ENCODE results near the gene HOXB8.

HOXB8 gene

GRCh38 chr17:48629411-48629759 lies 14.3 kb upstream of the HOXB8 start:
- Mint-ChIP-seq H3K4me3 (peak overlapping the region; percentile 27 to 75 (median 70)), H3K27ac (no peak overlapping the region), H3K4me1 (peaks cover 29% of the 10 kb centered on the region), H3K36me3 (ENCODE audit: low read depth) (no peaks in the 10 kb centered on the region), H3K9me3 (peaks cover 3% of the 10 kb centered on the region), H3K27me3 (ENCODE audit: low read depth) (peaks cover 100% of the 10 kb centered on the region)
- TF ChIP-seq CTCF (IDR thresholded peaks at IDR 0.05; ENCODE audit: unreplicated experiment in 3 of 3): no peak

- Mint-ChIP-seq H3K4me1 (peaks cover 32% of the 10 kb centered on the region), H3K4me3 (peak overlapping the region; percentile 66 to 75 (median 70)), H3K27me3 (ENCODE audit: low read depth) (peaks cover 100% of the 10 kb centered on the region), H3K36me3 (ENCODE audit: low read depth) (no peaks in the 10 kb centered on the region), H3K27ac (peak overlapping the region in 1 of 3 experiments; percentile 21), H3K9me3 (peaks cover 3% of the 10 kb centered on the region)
- no peak for TF ChIP-seq CTCF (IDR thresholded peaks at IDR 0.05; ENCODE audit: unreplicated experiment in 3 of 3)
Measured at GRCh38 chr17:48628649-48629410, 13.7 kb upstream of the HOXB8 start.

- Mint-ChIP-seq H3K9me3 (peaks cover 2% of the 10 kb centered on the region), H3K27me3 (ENCODE audit: low read depth) (peaks cover 100% of the 10 kb centered on the region), H3K4me1 (peaks cover 30% of the 10 kb centered on the region), H3K36me3 (ENCODE audit: low read depth) (no peaks in the 10 kb centered on the region), H3K27ac (peak overlapping the region in 1 of 3 experiments; percentile 35), H3K4me3 (peak overlapping the region; percentile 66 to 75 (median 70))
- TF ChIP-seq CTCF (IDR thresholded peaks at IDR 0.05; ENCODE audit: unreplicated experiment in 3 of 3): no peak
Measured at GRCh38 chr17:48627623-48628521, 12.8 kb upstream of the HOXB8 start.

- peak overlapping the region; percentile 49 to 93 (median 76) for H3K27ac Mint-ChIP-seq
- no peaks in the 10 kb centered on the region for H3K9me3 Mint-ChIP-seq
- H3K4me1 Mint-ChIP-seq: peaks cover 26% of the 10 kb centered on the region
- TF ChIP-seq CTCF (IDR thresholded peaks at IDR 0.05; ENCODE audit: unreplicated experiment in 3 of 3): no peak
- no peaks in the 10 kb centered on the region for H3K36me3 Mint-ChIP-seq (ENCODE audit: low read depth)
- peaks cover 100% of the 10 kb centered on the region for H3K27me3 Mint-ChIP-seq (ENCODE audit: low read depth)
- peak overlapping the region; percentile 86 to 95 (median 93) for H3K4me3 Mint-ChIP-seq
Measured at GRCh38 chr17:48627118-48627597, 12.1 kb upstream of the HOXB8 start.

GRCh38 chr17:48626245-48627117 lies 11.4 kb upstream of the HOXB8 start, which contains the start of gene HOXB9:
Gene HOXB9 (minus strand): TSS chr17:48626358. CDS start chr17:48626269, 89 bp downstream.
- Mint-ChIP-seq H3K27ac (peak within 1 kb of the TSS; percentile 76 to 93 (median 80)), H3K4me1 (peaks cover 26% of the 10 kb centered on the region), H3K9me3 (no peaks in the 10 kb centered on the region), H3K4me3 (peak within 1 kb of the TSS; percentile 87 to 95 (median 93)), H3K27me3 (ENCODE audit: low read depth) (peaks cover 100% of the 10 kb centered on the region), H3K36me3 (ENCODE audit: low read depth) (no peaks in the 10 kb centered on the region)
- no peak for TF ChIP-seq CTCF (IDR thresholded peaks at IDR 0.05; ENCODE audit: unreplicated experiment in 3 of 3)
